ENCODE data around the gene ARHGAP25.

The ARHGAP25 gene

GRCh38 chr2:68805025-68805424, 70.4 kb downstream of the ARHGAP25 start:
- DNase-seq: no peak

DNA sequence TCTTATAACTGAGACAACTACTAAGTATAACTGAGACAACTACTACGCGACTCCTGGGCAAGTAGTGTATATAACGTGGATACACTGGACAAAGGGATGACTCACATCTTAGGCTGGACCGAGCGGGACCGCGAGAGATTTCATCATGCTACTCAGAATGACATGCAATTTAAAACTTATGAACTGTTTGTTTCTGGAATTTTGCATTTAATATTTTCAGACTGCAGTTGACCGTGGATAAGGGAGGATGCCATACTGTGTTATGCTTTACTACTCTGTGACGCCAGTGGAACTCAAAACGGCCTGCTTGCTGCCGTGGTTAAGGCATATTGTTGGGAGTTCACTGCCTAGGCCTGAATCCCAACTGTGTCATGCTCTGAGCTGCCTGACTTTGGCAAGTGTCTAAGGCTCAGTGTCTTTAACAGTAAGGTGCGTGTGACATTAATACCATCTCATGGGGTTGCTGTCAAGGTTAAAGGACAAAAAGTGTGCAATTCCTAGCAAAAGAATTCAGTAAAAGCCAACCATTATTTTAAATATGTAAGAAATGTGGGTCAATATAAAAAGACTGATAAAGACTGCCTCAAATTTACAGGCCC, 72.0 kb downstream of the ARHGAP25 start:
- no peak for DNase-seq

GRCh38 chr2:68807821-68808266, 73.2 kb downstream of the ARHGAP25 start:
- no peak for DNase-seq

GRCh38 chr2:68809324-68810240, 75.0 kb downstream of the ARHGAP25 start:
- DNase-seq: no peak

DNA sequence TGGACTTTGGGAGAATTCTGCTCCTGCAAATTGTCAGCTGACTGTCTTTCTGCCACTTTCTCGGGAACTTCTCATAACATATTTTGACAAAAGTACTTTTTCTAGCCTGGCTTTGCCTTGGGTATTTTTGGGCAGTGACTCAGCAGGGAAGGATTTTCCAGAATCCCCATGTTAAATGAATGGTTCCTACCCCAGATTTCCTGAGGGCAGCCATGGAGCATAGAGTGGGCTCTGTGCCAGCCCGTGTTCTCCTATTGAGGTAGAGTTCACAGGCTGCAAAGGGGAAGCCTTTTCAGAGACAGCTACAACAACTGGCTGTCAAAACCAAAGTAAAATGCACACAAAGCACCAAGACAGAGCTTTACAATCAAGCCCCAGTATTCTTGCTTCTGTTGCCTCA, 76.8 kb downstream of the ARHGAP25 start:
- no peak for DNase-seq

DNA sequence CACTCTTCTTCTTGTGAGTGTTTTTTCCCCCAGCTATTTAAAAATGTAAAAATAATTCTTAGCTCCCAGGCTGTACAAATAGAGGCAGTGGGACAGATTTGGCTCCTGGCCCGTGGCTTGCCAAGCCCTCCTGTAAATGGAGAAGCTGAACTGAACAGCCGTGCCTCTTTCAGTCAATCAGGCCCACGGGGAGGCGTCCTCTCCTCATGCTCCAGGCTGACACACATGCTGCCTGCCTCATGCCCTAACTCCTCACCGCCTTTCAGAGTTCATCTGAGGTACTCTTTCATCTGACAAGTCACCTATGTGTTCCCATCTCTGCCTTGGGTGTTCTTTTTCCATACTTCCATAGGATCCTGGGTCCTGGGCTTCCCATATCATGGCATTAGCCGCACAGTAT, 77.6 kb downstream of the ARHGAP25 start:
- no peak for DNase-seq

- no peak for DNase-seq
Observed at GRCh38 chr2:68813596-68813995, 79.0 kb downstream of the ARHGAP25 start.

DNA sequence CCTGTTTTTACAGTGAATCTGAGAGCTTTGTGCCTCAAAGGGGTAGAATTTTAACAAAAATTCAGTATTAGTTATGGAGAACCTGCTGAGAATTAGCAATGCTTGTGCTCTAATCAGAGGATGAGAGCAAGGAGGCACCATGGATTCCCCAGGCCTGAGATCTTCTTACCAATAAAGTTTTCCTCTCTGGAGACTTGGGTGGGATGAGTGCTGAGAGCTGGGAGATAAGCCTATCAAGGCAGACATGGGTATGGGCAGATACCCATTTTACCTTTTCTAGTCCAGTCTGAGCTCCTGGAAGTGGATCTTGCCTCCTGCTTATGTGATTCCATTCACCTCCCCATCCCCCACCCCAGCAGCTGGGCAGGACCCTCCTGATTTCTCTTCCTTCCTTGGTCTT, 82.7 kb downstream of the ARHGAP25 start:
- DNase-seq: no peak

- DNase-seq: no peak
Observed at GRCh38 chr2:68819556-68819955, 84.9 kb downstream of the ARHGAP25 start.

- DNase-seq: no peak
Observed at GRCh38 chr2:68822207-68822872, 87.7 kb downstream of the ARHGAP25 start.

- no peak for DNase-seq
Observed at GRCh38 chr2:68824831-68825230, 90.2 kb downstream of the ARHGAP25 start.

DNA sequence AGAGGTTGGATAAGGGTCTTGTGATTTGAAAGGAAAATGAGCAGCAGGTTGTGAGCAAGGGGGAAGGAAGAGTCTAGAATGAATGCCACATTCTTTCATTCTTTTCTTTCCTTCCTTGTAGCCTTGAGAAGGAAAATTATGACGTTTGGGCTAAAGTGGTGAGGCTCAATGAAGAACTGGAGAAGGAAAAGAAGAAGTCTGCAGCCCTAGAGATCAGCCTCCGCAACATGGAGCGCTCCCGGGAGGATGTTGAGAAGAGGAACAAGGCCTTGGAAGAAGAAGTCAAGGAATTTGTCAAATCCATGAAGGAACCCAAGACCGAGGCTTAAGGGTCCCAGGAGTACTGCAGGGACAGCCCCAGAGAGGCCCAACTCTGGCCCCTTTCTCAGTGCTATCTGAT, 91.3 kb downstream of the ARHGAP25 start:
- no peak for DNase-seq

DNA sequence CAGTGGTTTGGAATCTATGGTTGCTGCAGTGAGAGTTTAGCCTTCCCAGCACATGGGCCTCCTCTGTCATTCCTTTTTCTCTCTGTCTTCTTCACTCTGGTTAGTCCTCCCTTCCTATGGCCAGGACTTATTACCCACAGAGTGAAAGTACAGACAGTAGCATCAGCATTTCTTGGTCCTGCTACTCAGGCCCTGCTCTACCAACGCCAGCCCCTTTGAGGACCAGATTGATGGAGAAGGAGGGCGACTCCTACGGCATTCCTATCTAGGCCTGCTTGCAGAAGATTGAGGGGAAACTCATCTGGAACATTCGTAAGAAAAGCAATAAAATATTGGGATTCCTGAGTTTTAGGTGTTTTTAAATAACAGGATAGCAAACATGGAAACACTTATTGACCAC, 93.1 kb downstream of the ARHGAP25 start:
- no peak for DNase-seq

GRCh38 chr2:68828887-68829708, 94.5 kb downstream of the ARHGAP25 start:
- DNase-seq: peak; percentile 65

- DNase-seq: no peak
Observed at GRCh38 chr2:68829749-68830148, 95.1 kb downstream of the ARHGAP25 start.

DNA sequence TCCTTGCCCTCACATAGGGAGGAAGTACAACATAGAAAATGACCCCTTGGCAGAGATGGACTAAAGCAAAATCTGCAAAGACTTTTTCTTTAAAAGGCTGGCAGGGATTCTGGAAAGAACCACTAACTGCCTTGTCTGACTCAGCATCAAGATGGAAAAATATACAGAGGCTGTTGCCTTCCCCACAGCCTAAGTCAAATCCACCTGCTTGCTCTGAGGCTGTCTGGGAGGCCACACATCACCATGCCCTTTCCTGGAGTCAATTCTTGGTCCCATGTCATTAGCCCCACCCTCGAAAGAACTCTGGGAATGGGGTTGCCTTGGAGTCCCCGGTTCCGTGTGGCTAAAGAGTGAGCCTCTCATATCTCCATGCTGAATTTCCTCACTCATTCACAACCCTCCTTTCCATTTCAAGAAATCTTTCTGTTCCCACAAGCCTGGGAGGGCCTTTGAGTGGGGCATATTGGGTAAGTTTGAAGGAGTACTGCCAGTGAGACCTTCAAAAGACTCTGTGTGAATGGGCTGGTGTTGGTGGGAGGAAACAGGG, 97.1 kb downstream of the ARHGAP25 start:
- no peak for DNase-seq

DNA sequence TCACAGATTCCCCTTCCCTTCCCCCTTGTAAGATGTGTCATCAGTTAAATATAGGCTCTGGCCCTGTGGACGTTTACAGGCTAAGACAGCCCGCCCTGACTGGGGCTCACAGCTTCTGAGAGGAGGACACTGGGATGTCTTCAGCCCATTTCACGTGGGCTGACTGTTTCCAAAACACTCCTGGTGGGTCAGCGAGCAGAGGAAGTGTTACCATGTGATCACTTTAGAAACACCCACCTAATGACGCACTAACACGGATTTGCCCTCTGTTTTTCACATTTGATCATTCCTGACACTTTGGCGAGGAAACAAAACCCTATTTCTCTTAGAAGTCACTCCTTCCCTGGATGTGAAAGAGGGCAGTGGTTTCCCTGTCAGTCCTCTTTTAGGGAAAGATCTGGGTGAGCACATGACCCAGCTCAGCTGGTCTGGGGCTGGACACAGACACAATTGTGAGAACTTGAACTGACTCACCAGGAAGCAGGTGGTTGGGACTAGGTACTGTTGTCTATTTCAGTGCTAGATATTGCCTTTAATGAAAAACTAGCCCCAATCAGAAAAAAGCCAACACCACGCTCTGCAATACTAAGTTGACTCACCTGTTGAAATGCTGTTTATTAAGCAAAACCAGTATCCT, 97.7 kb downstream of the ARHGAP25 start:
- no peak for DNase-seq

DNA sequence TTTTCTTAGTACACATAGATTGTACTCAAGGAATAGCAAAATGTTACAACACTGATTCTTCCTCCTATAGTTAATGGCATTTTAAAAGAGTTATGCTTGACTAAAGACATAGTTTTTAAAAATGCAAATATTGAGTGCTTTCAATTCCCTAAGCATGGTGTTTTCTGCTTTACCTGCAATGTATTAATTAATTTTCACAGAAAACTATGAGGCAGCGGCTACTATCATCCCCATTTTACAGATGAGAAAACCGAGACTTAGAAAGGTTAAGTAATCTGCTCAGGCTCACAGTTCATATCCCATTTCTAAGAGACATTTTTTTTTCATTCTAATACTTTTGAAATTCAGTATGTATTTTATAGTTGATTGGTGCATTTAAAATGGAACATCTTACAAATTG, 98.6 kb downstream of the ARHGAP25 start:
- DNase-seq: no peak

DNA sequence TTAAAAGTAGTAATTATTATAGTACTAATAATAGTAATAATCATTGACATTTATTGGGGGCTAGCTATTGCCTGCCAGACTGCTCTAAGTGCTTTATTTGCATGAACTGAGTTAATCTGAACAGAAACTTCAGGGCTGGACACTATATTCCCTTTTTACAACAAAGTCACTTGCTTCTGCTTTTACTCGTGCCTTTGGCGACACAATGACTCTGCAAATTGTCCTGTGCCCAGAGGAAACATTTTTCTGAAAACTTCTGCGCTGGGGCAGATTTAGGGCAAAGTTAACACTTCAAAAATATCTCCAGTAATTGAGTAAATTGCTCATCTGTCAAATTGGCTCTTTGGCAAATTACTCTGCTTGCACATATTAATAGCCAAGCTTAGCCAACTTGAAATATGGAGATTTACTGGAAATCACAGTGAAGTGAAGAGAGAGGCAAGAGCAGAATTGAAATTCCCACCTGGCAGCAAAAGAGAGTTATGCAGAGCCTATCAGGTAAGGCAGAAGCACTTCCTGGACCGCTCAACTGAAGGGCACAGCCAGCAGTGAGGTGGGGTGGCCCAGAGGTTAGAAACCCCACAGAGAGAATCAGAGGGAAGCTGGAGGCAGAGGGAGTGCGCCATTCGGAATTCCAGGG, 100.2 kb downstream of the ARHGAP25 start:
- DNase-seq: no peak

- DNase-seq: no peak
Observed at GRCh38 chr2:68835621-68836020, 101.0 kb downstream of the ARHGAP25 start.

DNA sequence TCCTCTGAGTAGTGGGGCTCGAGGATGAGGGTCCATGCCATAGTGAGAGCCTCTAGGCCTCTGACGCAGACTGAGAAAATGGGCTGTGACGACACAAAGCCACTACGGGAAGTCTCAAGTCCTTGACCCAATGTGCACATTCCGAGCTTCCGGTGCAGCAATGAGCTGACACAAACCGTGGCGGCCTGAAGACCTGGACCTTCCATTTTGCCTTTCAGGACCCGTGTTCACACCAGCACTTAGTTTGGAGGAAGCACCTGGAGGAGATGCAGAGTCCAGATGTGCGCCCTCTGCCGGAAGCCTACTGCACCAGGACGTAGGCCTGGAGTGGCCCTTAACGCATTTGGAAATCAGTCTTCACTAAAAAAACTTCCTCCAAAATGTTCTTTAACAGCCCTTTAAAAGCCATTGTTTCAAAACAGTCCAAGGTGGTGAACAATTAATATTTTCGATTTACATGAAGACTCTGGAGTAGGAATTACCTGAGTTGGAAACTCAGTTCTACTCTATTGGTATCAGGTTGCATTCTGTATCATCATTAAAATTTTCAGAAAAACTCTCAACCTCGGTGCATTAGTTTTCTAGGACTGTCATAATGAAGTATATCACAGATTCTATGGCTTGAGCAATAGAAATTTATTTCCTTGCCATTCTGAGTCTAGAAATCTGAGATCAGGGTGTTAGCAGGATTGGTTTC, 102.7 kb downstream of the ARHGAP25 start:
- DNase-seq: no peak

Data from NCI-H1105 (cell line).